SK-N-SH (cell line): ENCODE results near the gene PITPNM3. TPM values are rescaled to one million over a fixed set of nuclear protein-coding genes. Genes with fewer than 3 reads are reported as not detected.

ENCODE experiments used
- CTCF ChIA-PET: fragments of 300-600, 350-600 bp; formaldehyde crosslinking; extraction: SDS; loops from one replicate; lab custom pipeline; 2021; lab: Yijun Ruan, JAX
- POLR2A ChIA-PET: fragments of 350-600 bp; sonication (Branson Sonifier 250); formaldehyde crosslinking; extraction: SDS; loops from one replicate; lab custom pipeline; 2020; ENCODE audit warnings: antibody characterized with exemption, inconsistent platforms; lab: Yijun Ruan, JAX
- DNase-seq: peaks from one replicate; pipeline ENCODE4 v3.0.0; 2012
- H2AFZ ChIP-seq: fragments of 200-600 bp; sonication (generic); 2 replicates; pipeline ENCODE4 v1.8.1; 2016; ENCODE audit warnings: antibody characterized with exemption, mild to moderate bottlenecking, low read depth
- H3F3A ChIP-seq: fragments of 200-600 bp; sonication (generic); replicated peaks from 2 replicates; pipeline ENCODE3; 2016; ENCODE audit warnings: antibody characterized with exemption, mild to moderate bottlenecking; ENCODE audit not compliant: insufficient read depth
- H3K27ac ChIP-seq, 2 experiments: fragments of 200-500 bp in 1 of 2; fragments of 200-600 bp in 1 of 2; sonication (Bioruptor generic) in 1 of 2; sonication (generic), shearing (Covaris generic) in 1 of 2; 2 replicates each; pipeline versions ENCODE4 v1.5.1 to v1.6.1; 2014 to 2016; ENCODE audit warnings: low read depth in 2 of 2, inconsistent platforms in 1 of 2, low read length in 1 of 2, mild to moderate bottlenecking in 1 of 2, mixed read lengths in 1 of 2
- H3K27me3 ChIP-seq: fragments of 200-600 bp; sonication (generic), shearing (Covaris generic); 2 replicates; pipeline ENCODE4 v1.6.1; 2016; ENCODE audit warnings: mixed run types; ENCODE audit not compliant: insufficient read depth
- H3K36me3 ChIP-seq, 2 experiments: fragments of 200-500 bp in 1 of 2; fragments of 200-600 bp in 1 of 2; sonication (Bioruptor generic) in 1 of 2; sonication (generic) in 1 of 2; replicated peaks in 1 of 2; 2 replicates each; pipeline versions ENCODE3 to v1.5.1; 2014 to 2016; ENCODE audit warnings: low read length in 1 of 2, mild to moderate bottlenecking in 1 of 2; ENCODE audit not compliant: insufficient read depth in 2 of 2, control insufficient read depth in 1 of 2
- H3K4me1 ChIP-seq, 2 experiments: fragments of 200-500 bp in 1 of 2; fragments of 200-600 bp in 1 of 2; sonication (Bioruptor generic) in 1 of 2; sonication (generic), shearing (Covaris generic) in 1 of 2; 2 replicates each; pipeline versions ENCODE4 v1.5.1 to v1.6.1; 2014 to 2016; ENCODE audit warnings: low read depth in 1 of 2, low read length in 1 of 2, mixed run types in 1 of 2; ENCODE audit not compliant: insufficient read depth in 2 of 2, control insufficient read depth in 1 of 2
- H3K4me2 ChIP-seq: fragments of 200-600 bp; sonication (generic), shearing (Covaris generic); 2 replicates; pipeline ENCODE4 v1.6.1; 2017; ENCODE audit warnings: mixed run types
- H3K4me3 ChIP-seq, 2 experiments: fragments of 200-500 bp in 1 of 2; fragments of 200-600 bp in 1 of 2; sonication (Bioruptor generic) in 1 of 2; sonication (generic), shearing (Covaris generic) in 1 of 2; 2 replicates each; pipeline versions ENCODE4 v1.5.1 to v1.8.1; 2014 to 2016; ENCODE audit warnings: low read depth in 2 of 2, inconsistent platforms in 1 of 2, low read length in 1 of 2, mild to moderate bottlenecking in 1 of 2, mixed read lengths in 1 of 2, moderate library complexity in 1 of 2
- H3K79me2 ChIP-seq: fragments of 200-600 bp; sonication (generic); 2 replicates; pipeline ENCODE4 v1.8.1; 2017; ENCODE audit warnings: mild to moderate bottlenecking; ENCODE audit not compliant: insufficient read depth
- H3K9ac ChIP-seq: fragments of 200-600 bp; sonication (generic); 2 replicates; pipeline ENCODE4 v1.6.1; 2017; ENCODE audit warnings: mixed run types
- H3K9me2 ChIP-seq: fragments of 200-600 bp; sonication (generic); 2 replicates; pipeline ENCODE4 v1.6.1; 2017; ENCODE audit warnings: mixed run types
- H3K9me3 ChIP-seq: fragments of 200-600 bp; sonication (generic); 2 replicates; pipeline ENCODE4 v1.6.1; 2017; ENCODE audit warnings: mixed run types, mild to moderate bottlenecking, moderate library complexity
- H4K20me1 ChIP-seq: fragments of 200-600 bp; sonication (generic); 2 replicates; pipeline ENCODE4 v1.6.1; 2017; ENCODE audit warnings: mild to moderate bottlenecking, mixed run types; ENCODE audit not compliant: insufficient read depth
- EP300 ChIP-seq, 2 experiments: IDR thresholded peaks; 2 replicates each; pipeline versions ENCODE4 v1.4.0 to v1.6.1; 2012; ENCODE audit warnings: borderline replicate concordance in 1 of 2, low read depth in 1 of 2, low read length in 1 of 2
- FOSL2 ChIP-seq: IDR thresholded peaks from 2 replicates; pipeline ENCODE4 v1.4.0; 2012; ENCODE audit warnings: low read depth, mild to moderate bottlenecking, moderate library complexity, borderline replicate concordance
- GABPA ChIP-seq: IDR thresholded peaks from 2 replicates; pipeline ENCODE4 v1.4.0; 2012; ENCODE audit warnings: low read depth, mild to moderate bottlenecking
- NFIC ChIP-seq: IDR thresholded peaks from 2 replicates; pipeline ENCODE4 v1.4.0; 2012; ENCODE audit warnings: borderline replicate concordance
- NRF1 ChIP-seq: IDR thresholded peaks from 2 replicates; pipeline ENCODE4 v1.6.1; 2012; ENCODE audit warnings: low read depth, mild to moderate bottlenecking, low read length
- RCOR1 ChIP-seq: fragments of 150-350 bp; IDR thresholded peaks from 2 replicates; pipeline ENCODE4 v1.6.1; 2017; ENCODE audit warnings: antibody characterized with exemption, low read length
- TCF12 ChIP-seq: IDR thresholded peaks from 2 replicates; pipeline ENCODE4 v1.4.0; 2012
- TEAD4 ChIP-seq: IDR thresholded peaks from 2 replicates; pipeline ENCODE4 v1.4.0; 2012; ENCODE audit warnings: mild to moderate bottlenecking, borderline replicate concordance; ENCODE audit not compliant: insufficient read depth
- USF1 ChIP-seq: IDR thresholded peaks from 2 replicates; pipeline ENCODE4 v1.4.0; 2012; ENCODE audit warnings: low read depth, borderline replicate concordance
- YY1 ChIP-seq: IDR thresholded peaks from 2 replicates; pipeline ENCODE4 v1.4.0; 2012; ENCODE audit warnings: low read depth, mild to moderate bottlenecking
- WGBS: methylation state at CpG from one replicate; pipeline ENCODE4 v1.1.6; 2017; ENCODE audit warnings: low lambda C conversion rate; 5-methylcytosine and 5-hydroxymethylcytosine counted together
- polyA plus RNA-seq, 3 experiments: library from polyadenylated mRNA; depleted of rRNA; stranded (reverse); fragments of >200 nt; gene quantifications; 2 replicates each; pipeline ENCODE4 v1.2.3, GENCODE V29; 2012
- TF ChIP-seq, protein P1 (sequence below): IDR thresholded peaks from 2 replicates; pipeline ENCODE4 v1.4.0; 2012; ENCODE audit warnings: low read depth
- TF ChIP-seq, protein P2 (sequence below): IDR thresholded peaks from 2 replicates; pipeline ENCODE4; 2012

PITPNM3 gene
- polyA plus RNA-seq, 1 of the 3 experiments (the other 2 are of a cell fraction) = 0.82 TPM

GRCh38 chr17:6592173-6592572 is 35.8 kb upstream of the PITPNM3 start (continued):
- no peak for TF ChIP-seq USF1
- TF ChIP-seq TEAD4 = no peak
- TF ChIP-seq, protein P1, sequence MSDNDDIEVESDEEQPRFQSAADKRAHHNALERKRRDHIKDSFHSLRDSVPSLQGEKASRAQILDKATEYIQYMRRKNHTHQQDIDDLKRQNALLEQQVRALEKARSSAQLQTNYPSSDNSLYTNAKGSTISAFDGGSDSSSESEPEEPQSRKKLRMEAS = no peak

DNA sequence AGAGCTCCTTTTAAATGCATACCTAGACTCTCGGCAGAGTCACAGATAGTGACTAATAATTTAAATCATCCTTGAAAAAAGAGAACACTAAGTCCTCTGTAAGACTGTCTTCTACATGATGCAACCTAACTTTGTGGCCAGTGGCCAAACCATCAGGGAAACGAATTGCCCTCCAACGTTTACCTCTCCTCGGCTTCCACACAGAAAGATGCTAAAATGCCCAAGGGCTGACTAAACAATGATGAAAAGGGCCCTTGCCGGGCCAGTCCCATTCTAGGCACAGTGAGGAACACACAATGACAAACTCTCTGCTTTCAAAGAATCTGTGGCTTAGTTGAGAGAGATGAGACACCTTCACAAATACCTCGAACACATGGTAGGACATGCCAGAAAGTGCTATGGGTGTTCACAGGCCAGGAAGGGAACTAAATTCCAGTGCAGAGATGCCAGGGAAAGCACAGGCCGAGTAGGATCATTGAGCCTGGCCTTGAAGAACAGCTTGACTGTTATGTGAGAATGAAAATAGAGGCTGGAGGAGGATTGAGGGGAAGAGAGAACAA is 35.3 kb upstream of the PITPNM3 start:
- CTCF ChIA-PET = no interaction called here
- Histone ChIP-seq H4K20me1 (no peaks in the 10 kb centered on the region), H3K4me2 (no peak overlapping the region), H3K4me1 (no peaks in the 10 kb centered on the region; a peak in 1 of 4 replicates), H2AFZ (no peak overlapping the region), H3K36me3 (peaks cover 75 to 85% of the 10 kb centered on the region in 2 experiments), H3K9me3 (no peaks in the 10 kb centered on the region), H3K9me2 (no peaks in the 10 kb centered on the region), H3K4me3 (no peak overlapping the region), H3K9ac (no peak overlapping the region), H3K79me2 (no peaks in the 10 kb centered on the region), H3K27ac (peak overlapping the region in 1 of 2 experiments; percentile 43; a peak in 3 of 4 replicates), H3F3A (no peaks in the 10 kb centered on the region), H3K27me3 (no peaks in the 10 kb centered on the region)
- WGBS = 47% methylated on average over 7 of the region's 7 CpGs
- POLR2A ChIA-PET = no interaction called here
- DNase-seq = no peak
- no peak for TF ChIP-seq TEAD4
- TF ChIP-seq, protein P1 = peak; percentile 37; the same call in 1 of the 2 replicates
- TF ChIP-seq RCOR1 = no peak
- TF ChIP-seq EP300 (IDR thresholded peaks at IDR 0.05; ENCODE audit: borderline replicate concordance in 1 of 2, low read depth in 1 of 2, low read length in 1 of 2) = 0 out of 4 replicates have a peak, but pooled peaks of 1 of the 2 experiments have one; percentile 25
- TF ChIP-seq YY1 = no peak
- TF ChIP-seq GABPA = no peak
- TF ChIP-seq NRF1 = no peak
- peak; percentile 60; the same call in 1 of the 2 replicates for TF ChIP-seq FOSL2
- peak; percentile 24; the same call in 1 of the 2 replicates for TF ChIP-seq TCF12
- peak; percentile 66; the same call in 1 of the 2 replicates for TF ChIP-seq NFIC
- TF ChIP-seq, protein P2, sequence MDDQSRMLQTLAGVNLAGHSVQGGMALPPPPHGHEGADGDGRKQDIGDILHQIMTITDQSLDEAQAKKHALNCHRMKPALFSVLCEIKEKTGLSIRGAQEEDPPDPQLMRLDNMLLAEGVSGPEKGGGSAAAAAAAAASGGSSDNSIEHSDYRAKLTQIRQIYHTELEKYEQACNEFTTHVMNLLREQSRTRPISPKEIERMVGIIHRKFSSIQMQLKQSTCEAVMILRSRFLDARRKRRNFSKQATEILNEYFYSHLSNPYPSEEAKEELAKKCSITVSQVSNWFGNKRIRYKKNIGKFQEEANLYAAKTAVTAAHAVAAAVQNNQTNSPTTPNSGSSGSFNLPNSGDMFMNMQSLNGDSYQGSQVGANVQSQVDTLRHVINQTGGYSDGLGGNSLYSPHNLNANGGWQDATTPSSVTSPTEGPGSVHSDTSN = peak; percentile 29; the same call in 1 of the 2 replicates
